H9 (cell line): ENCODE results near the gene KRTAP12-3. TPM values are rescaled to one million over a fixed set of nuclear protein-coding genes. Genes with fewer than 3 reads are reported as not detected.

ENCODE experiments used
- DNase-seq: peaks from one replicate; pipeline ENCODE4 v3.0.0-alpha.2; 2017
- H2AFZ ChIP-seq: one replicate; pipeline ENCODE4 v1.6.1; 2013; ENCODE audit warnings: mild to moderate bottlenecking, low read length, control low read depth, moderate library complexity
- H2AK5ac ChIP-seq: 2 replicates; pipeline ENCODE4 v1.6.1; 2013; ENCODE audit warnings: low read length, control low read depth, mixed read lengths; ENCODE audit not compliant: insufficient read length
- H2BK120ac ChIP-seq: one replicate; pipeline ENCODE4 v1.6.1; 2013; ENCODE audit warnings: low read depth, mild to moderate bottlenecking, low read length, control low read depth, inconsistent platforms; ENCODE audit not compliant: poor library complexity, severe bottlenecking
- H2BK12ac ChIP-seq: 2 replicates; pipeline ENCODE4 v1.6.1; 2013; ENCODE audit warnings: low read length, control low read depth, mixed read lengths, low read depth; ENCODE audit not compliant: insufficient read length
- H2BK15ac ChIP-seq: 2 replicates; pipeline ENCODE4 v1.6.1; 2013; ENCODE audit warnings: low read depth, low read length, control low read depth
- H2BK20ac ChIP-seq: one replicate; pipeline ENCODE4 v1.6.1; 2013; ENCODE audit warnings: low read depth, mild to moderate bottlenecking, low read length, control low read depth, inconsistent platforms; ENCODE audit not compliant: poor library complexity, severe bottlenecking
- H2BK5ac ChIP-seq: 2 replicates; pipeline ENCODE4 v1.6.1; 2013; ENCODE audit warnings: low read length, control low read depth, mixed read lengths; ENCODE audit not compliant: insufficient read length
- H3K14ac ChIP-seq: 2 replicates; pipeline ENCODE4 v1.6.1; 2013; ENCODE audit warnings: low read length, control low read depth; ENCODE audit not compliant: insufficient read depth
- H3K18ac ChIP-seq: 2 replicates; pipeline ENCODE4 v1.6.1; 2013; ENCODE audit warnings: low read depth, mild to moderate bottlenecking, mixed read lengths, low read length, control low read depth; ENCODE audit not compliant: insufficient read length
- H3K23ac ChIP-seq: 2 replicates; pipeline ENCODE4 v1.6.1; 2013; ENCODE audit warnings: low read length, control low read depth, mixed read lengths, low read depth; ENCODE audit not compliant: insufficient read length
- H3K23me2 ChIP-seq: 2 replicates; pipeline ENCODE4 v1.6.1; 2013; ENCODE audit warnings: low read depth, mild to moderate bottlenecking, mixed read lengths, low read length, control low read depth; ENCODE audit not compliant: insufficient read length, poor library complexity, severe bottlenecking
- H3K27ac ChIP-seq: 2 replicates; pipeline ENCODE4 v1.5.1; 2013; ENCODE audit warnings: low read length, control low read depth, mixed read lengths, low read depth; ENCODE audit not compliant: insufficient read length
- H3K27me3 ChIP-seq: 2 replicates; pipeline ENCODE4 v1.6.1; 2013; ENCODE audit warnings: low read length, control low read depth, inconsistent platforms; ENCODE audit not compliant: insufficient read depth
- H3K4ac ChIP-seq: 2 replicates; pipeline ENCODE4 v1.6.1; 2013; ENCODE audit warnings: low read depth, mild to moderate bottlenecking, control low read depth, inconsistent platforms, low read length, moderate library complexity
- H3K4me1 ChIP-seq: 2 replicates; pipeline ENCODE4 v1.6.1; 2013; ENCODE audit warnings: low read length, control low read depth, inconsistent platforms; ENCODE audit not compliant: insufficient read depth
- H3K4me2 ChIP-seq: 2 replicates; pipeline ENCODE4 v1.6.1; 2013; ENCODE audit warnings: low read length, control low read depth, mixed read lengths; ENCODE audit not compliant: insufficient read length, insufficient read depth
- H3K56ac ChIP-seq: 2 replicates; pipeline ENCODE4 v1.6.1; 2013; ENCODE audit warnings: low read depth, mild to moderate bottlenecking, mixed read lengths, low read length, control low read depth; ENCODE audit not compliant: insufficient read length
- H3K79me1 ChIP-seq: 2 replicates; pipeline ENCODE4 v1.6.1; 2013; ENCODE audit warnings: low read depth, mild to moderate bottlenecking, moderate library complexity, low read length, control low read depth, inconsistent platforms; ENCODE audit not compliant: insufficient read depth, poor library complexity, severe bottlenecking
- H3K79me2 ChIP-seq: 2 replicates; pipeline ENCODE4 v1.6.1; 2013; ENCODE audit warnings: low read length, control low read depth, inconsistent platforms; ENCODE audit not compliant: insufficient read depth
- H3K9ac ChIP-seq: 2 replicates; pipeline ENCODE4 v1.6.1; 2013; ENCODE audit warnings: low read length, control low read depth, mixed read lengths; ENCODE audit not compliant: insufficient read length; ENCODE audit errors: extremely low read depth
- H3K9me3 ChIP-seq: one replicate; pipeline ENCODE4 v1.6.1; 2013; ENCODE audit warnings: low read depth, low read length, inconsistent platforms; ENCODE audit not compliant: control insufficient read depth
- H3T11ph ChIP-seq: one replicate; pipeline ENCODE4 v1.6.1; 2013; ENCODE audit warnings: mild to moderate bottlenecking, low read length, control low read depth, inconsistent platforms
- H4K20me1 ChIP-seq: one replicate; pipeline ENCODE4 v1.6.1; 2013; ENCODE audit not compliant: control insufficient read depth, insufficient read length, insufficient read depth
- H4K5ac ChIP-seq: 2 replicates; pipeline ENCODE4 v1.6.1; 2013; ENCODE audit warnings: low read depth, mild to moderate bottlenecking, mixed read lengths, low read length, control low read depth; ENCODE audit not compliant: insufficient read length
- H4K8ac ChIP-seq: replicated peaks from 2 replicates; pipeline ENCODE4 v1.6.1; 2013; ENCODE audit warnings: low read length, control low read depth, mixed read lengths, low read depth; ENCODE audit not compliant: insufficient read length
- H4K91ac ChIP-seq: 2 replicates; pipeline ENCODE4 v1.6.1; 2013; ENCODE audit warnings: low read depth, mild to moderate bottlenecking, moderate library complexity, mixed read lengths, low read length, control low read depth; ENCODE audit not compliant: insufficient read length
- H3K27ac Mint-ChIP-seq, 3 experiments: 2 replicates in 2 of 3; 3 replicates in 1 of 3; pipeline ENCODE4 v1.8.0; 2020 to 2021; ENCODE audit warnings: mixed read lengths in 3 of 3, mild to moderate bottlenecking in 1 of 3, moderate library complexity in 1 of 3
- H3K27me3 Mint-ChIP-seq: 2 replicates; pipeline ENCODE4 v1.8.0; 2021; ENCODE audit warnings: low read depth, mild to moderate bottlenecking, moderate library complexity, mixed read lengths
- H3K36me3 Mint-ChIP-seq, 3 experiments: 2 replicates in 2 of 3; 3 replicates in 1 of 3; pipeline ENCODE4 v1.8.0; 2020 to 2021; ENCODE audit warnings: low read depth in 3 of 3, mixed read lengths in 3 of 3; ENCODE audit not compliant: insufficient read depth in 1 of 3
- H3K4me1 Mint-ChIP-seq, 2 experiments: 2 replicates each; pipeline ENCODE4 v1.8.0; 2020; ENCODE audit warnings: mixed read lengths in 2 of 2
- H3K4me3 Mint-ChIP-seq, 2 experiments: 2 replicates in 1 of 2; 3 replicates in 1 of 2; pipeline ENCODE4 v1.8.0; 2020 to 2021; ENCODE audit warnings: mild to moderate bottlenecking in 2 of 2, mixed read lengths in 2 of 2, moderate library complexity in 1 of 2
- H3K9me3 Mint-ChIP-seq, 2 experiments: 2 replicates in 1 of 2; 3 replicates in 1 of 2; pipeline ENCODE4 v1.8.0; 2020; ENCODE audit warnings: mild to moderate bottlenecking in 2 of 2, mixed read lengths in 2 of 2, moderate library complexity in 1 of 2
- CTCF ChIP-seq: fragments of 200-600 bp; sonication (generic); conservative IDR thresholded peaks from 3 replicates; pipeline ENCODE4 v1.8.0; 2021; ENCODE audit warnings: antibody characterized with exemption, mild to moderate bottlenecking
- WGBS: extraction: QIAGEN DNeasy Blood & Tissue Kit; methylation state at CpG from one replicate; pipeline ENCODE4 v1.1.7; 2013; ENCODE audit warnings: missing lambda C conversion rate, low lambda C conversion rate, mixed read lengths; ENCODE audit not compliant: insufficient read length; ENCODE audit errors: extremely low coverage; 5-methylcytosine and 5-hydroxymethylcytosine counted together
- total RNA-seq: library from RNA; stranded (reverse); gene quantifications from 2 replicates; pipeline ENCODE4 v1.2.1, GENCODE V29; 2021

The KRTAP12-3 gene
- total RNA-seq, 1 experiment from 2014 or later, result not detected

DNA sequence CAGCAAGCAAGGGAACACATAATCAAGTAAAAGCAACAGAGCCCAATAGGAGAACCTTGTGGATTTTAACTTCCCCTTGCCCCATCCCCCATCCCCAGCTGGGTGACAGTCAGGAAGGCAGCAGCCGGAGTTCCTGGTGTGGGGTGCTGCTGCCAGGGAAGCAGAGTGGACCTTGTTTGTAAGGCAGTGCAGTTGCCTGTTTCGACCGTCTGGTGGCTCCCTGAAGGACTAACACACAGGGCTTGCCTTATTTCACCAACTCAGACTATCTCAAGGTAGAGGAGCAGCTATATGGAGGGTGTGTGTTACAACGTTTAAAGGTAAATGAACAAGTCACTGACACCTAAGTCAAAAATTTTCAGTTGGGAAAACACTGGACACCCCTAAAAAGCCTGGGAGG, 39.2 kb upstream of the KRTAP12-3 start:
- Histone ChIP-seq H4K20me1 (no peaks in the 10 kb centered on the region), H3T11ph (no peak overlapping the region), H4K5ac (no peak overlapping the region), H2BK5ac (no peak overlapping the region), H3K79me2 (no peaks in the 10 kb centered on the region), H3K23ac (no peak overlapping the region), H3K27me3 (no peaks in the 10 kb centered on the region), H3K18ac (no peak overlapping the region), H3K56ac (no peak overlapping the region), H2BK120ac (no peak overlapping the region), H4K8ac (no peak overlapping the region), H3K4me2 (no peak overlapping the region), H3K9ac (no peak overlapping the region), H4K91ac (no peak overlapping the region), H3K9me3 (peaks cover 4% of the 10 kb centered on the region), H3K79me1 (no peaks in the 10 kb centered on the region), H3K14ac (no peak overlapping the region), H2AK5ac (no peak overlapping the region), H2BK20ac (no peak overlapping the region), H3K4me1 (no peaks in the 10 kb centered on the region), H3K27ac (no peak overlapping the region), H3K23me2 (no peaks in the 10 kb centered on the region), H2AFZ (no peak overlapping the region), H2BK12ac (no peak overlapping the region), H3K4ac (no peak overlapping the region), H2BK15ac (no peak overlapping the region)
- WGBS, result no CpG with 5 or more reads among the region's 4 CpGs
- TF ChIP-seq CTCF, result peak; percentile 64
- H3K4me1 Mint-ChIP-seq, result peaks cover 27% of the 10 kb centered on the region in 2 experiments
- no peak overlapping the region for H3K27ac Mint-ChIP-seq
- peaks cover 11 to 30% (median 20%) of the 10 kb centered on the region in 3 experiments for H3K36me3 Mint-ChIP-seq
- H3K27me3 Mint-ChIP-seq, result peaks cover 4% of the 10 kb centered on the region
- peak; percentile 68 for DNase-seq
- H3K4me3 Mint-ChIP-seq, result no peak overlapping the region
- peaks cover 33 to 38% of the 10 kb centered on the region in 2 experiments for H3K9me3 Mint-ChIP-seq
